ENCODE measurements around the gene SLC43A3. TPM values are rescaled to one million over a fixed set of nuclear protein-coding genes. Genes with fewer than 3 reads are reported as not detected.

The SLC43A3 gene
- total RNA-seq, 1 experiment from 2014 or later, result 8.6 TPM

GRCh38 chr11:57463671-57464538 is 37.0 kb upstream of the SLC43A3 start:
- ATAC-seq (no peak), DNase-seq (ENCODE audit: low read depth, low spot score) (no peak)
- TF ChIP-seq POLR2AphosphoS5 (IDR thresholded peaks at IDR 0.05; ENCODE audit: low read depth, low read length) (no peak), CTCF (IDR thresholded peaks at IDR 0.05) (no peak), SIN3A (IDR thresholded peaks at IDR 0.05; ENCODE audit: borderline replicate concordance, insufficient read depth, low read depth, low read length) (no peak), TCF7L2 (IDR thresholded peaks at IDR 0.05; ENCODE audit: low read depth, low read length) (no peak), REST (IDR thresholded peaks at IDR 0.05; ENCODE audit: insufficient read depth in 1 of 2, low read depth in 2 of 2, low read length in 1 of 2) (no peak)
- in situ Hi-C loops (cut with HindIII; ENCODE audit: low pct_unique_long_range_greater_than_20kb, low sequenced_read_pairs) (no loop called here), intact Hi-C loops (cut with micrococcal nuclease; ENCODE audit: unreplicated experiment) (no loop called here)
- H3K27me3 ChIP-seq (ENCODE audit: control insufficient read depth, insufficient read depth, low read length), result peaks cover 6% of the 10 kb centered on the region; the same call in 1 of the 2 replicates
- H3K36me3 ChIP-seq (ENCODE audit: control insufficient read depth, insufficient read depth, low read length), result no peaks in the 10 kb centered on the region
- no peak overlapping the region for H3K27ac ChIP-seq (ENCODE audit: low read length)
- no peak overlapping the region for H3K4me3 ChIP-seq (ENCODE audit: low read depth in 2 of 2, low read length in 2 of 2)
- H3K4me1 ChIP-seq (ENCODE audit: control insufficient read depth, insufficient read depth, low read length), result peaks cover 4% of the 10 kb centered on the region; the same call in 1 of the 2 replicates
- BruUV-seq (replicated peaks), result no TSS peak
- ChIA-PET POLR2A (no interaction called here), CTCF (interaction anchor here (0.7 kb wide), 3 partner anchors 17 to 107 kb away, joined by 5 to 9 read pairs (median 5); no protein-coding TSS in a partner anchor)
- no peaks in the 10 kb centered on the region for H3K9me3 ChIP-seq (ENCODE audit: control insufficient read depth, insufficient read depth, low read depth, low read length)

- no peak overlapping the region for H3K27ac ChIP-seq (ENCODE audit: low read length)
- no peaks in the 10 kb centered on the region for H3K9me3 ChIP-seq (ENCODE audit: control insufficient read depth, insufficient read depth, low read depth, low read length)
- H3K36me3 ChIP-seq (ENCODE audit: control insufficient read depth, insufficient read depth, low read length), result no peaks in the 10 kb centered on the region
- no peak for DNase-seq (ENCODE audit: low read depth, low spot score)
- ChIA-PET CTCF (no interaction called here), POLR2A (no interaction called here)
- peaks cover 6% of the 10 kb centered on the region; the same call in 1 of the 2 replicates for H3K27me3 ChIP-seq (ENCODE audit: control insufficient read depth, insufficient read depth, low read length)
- ATAC-seq, result no peak
- peaks cover 4% of the 10 kb centered on the region; the same call in 1 of the 2 replicates for H3K4me1 ChIP-seq (ENCODE audit: control insufficient read depth, insufficient read depth, low read length)
- no peak for TF ChIP-seq REST (IDR thresholded peaks at IDR 0.05; ENCODE audit: insufficient read depth in 1 of 2, low read depth in 2 of 2, low read length in 1 of 2)
- no peak for TF ChIP-seq SIN3A (IDR thresholded peaks at IDR 0.05; ENCODE audit: borderline replicate concordance, insufficient read depth, low read depth, low read length)
- no peak for TF ChIP-seq TCF7L2 (IDR thresholded peaks at IDR 0.05; ENCODE audit: low read depth, low read length)
- TF ChIP-seq POLR2AphosphoS5 (IDR thresholded peaks at IDR 0.05; ENCODE audit: low read depth, low read length), result no peak
- TF ChIP-seq CTCF (IDR thresholded peaks at IDR 0.05), result no peak
- intact Hi-C loops (cut with micrococcal nuclease; ENCODE audit: unreplicated experiment), result no loop called here
- no TSS peak for BruUV-seq (replicated peaks)
- in situ Hi-C loops (cut with HindIII; ENCODE audit: low pct_unique_long_range_greater_than_20kb, low sequenced_read_pairs), result no loop called here
- H3K4me3 ChIP-seq (ENCODE audit: low read depth in 2 of 2, low read length in 2 of 2), result no peak overlapping the region
Measured at GRCh38 chr11:57462597-57462996, 35.7 kb upstream of the SLC43A3 start.

All from Panc1 (cell line).